Measurements from ENCODE around the gene FAM50A. TPM values are rescaled to one million over a fixed set of nuclear protein-coding genes. Genes with fewer than 3 reads are reported as not detected.

Gene FAM50A
- total RNA-seq, 6 donors from 2014 or later: 59.0 to 144 (median 72.7) TPM

DNA sequence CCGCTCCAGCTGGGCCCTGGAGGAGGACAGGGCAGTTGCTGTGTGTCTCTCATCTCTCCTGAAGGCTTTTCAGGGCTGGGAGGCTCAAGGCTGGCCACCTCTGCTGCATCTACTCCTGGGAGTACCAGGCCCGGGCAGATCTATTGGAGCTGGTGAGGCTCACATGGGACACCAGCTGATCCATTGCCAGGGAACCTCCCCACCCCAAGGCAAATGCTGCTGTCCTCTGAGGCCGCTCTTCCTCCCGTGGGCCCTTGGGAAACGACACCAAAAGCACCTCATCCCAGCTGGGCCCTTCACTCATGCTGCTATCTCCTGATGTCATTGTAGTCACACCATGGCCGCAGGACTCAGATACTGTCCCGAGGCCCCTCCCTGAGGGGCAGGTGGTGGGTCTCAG lies 38.8 kb downstream of the FAM50A start:
- WGBS, 2 donors: 58 to 100% methylated on average over 1 to 4 of the region's 7 CpGs
- no peak for DNase-seq
- TF ChIP-seq EP300 (IDR thresholded peaks at IDR 0.05) (no peak), POLR2AphosphoS5 (IDR thresholded peaks at IDR 0.05) (no peak), POLR2A (IDR thresholded peaks at IDR 0.05) (no peak)
- TF ChIP-seq, protein P1, sequence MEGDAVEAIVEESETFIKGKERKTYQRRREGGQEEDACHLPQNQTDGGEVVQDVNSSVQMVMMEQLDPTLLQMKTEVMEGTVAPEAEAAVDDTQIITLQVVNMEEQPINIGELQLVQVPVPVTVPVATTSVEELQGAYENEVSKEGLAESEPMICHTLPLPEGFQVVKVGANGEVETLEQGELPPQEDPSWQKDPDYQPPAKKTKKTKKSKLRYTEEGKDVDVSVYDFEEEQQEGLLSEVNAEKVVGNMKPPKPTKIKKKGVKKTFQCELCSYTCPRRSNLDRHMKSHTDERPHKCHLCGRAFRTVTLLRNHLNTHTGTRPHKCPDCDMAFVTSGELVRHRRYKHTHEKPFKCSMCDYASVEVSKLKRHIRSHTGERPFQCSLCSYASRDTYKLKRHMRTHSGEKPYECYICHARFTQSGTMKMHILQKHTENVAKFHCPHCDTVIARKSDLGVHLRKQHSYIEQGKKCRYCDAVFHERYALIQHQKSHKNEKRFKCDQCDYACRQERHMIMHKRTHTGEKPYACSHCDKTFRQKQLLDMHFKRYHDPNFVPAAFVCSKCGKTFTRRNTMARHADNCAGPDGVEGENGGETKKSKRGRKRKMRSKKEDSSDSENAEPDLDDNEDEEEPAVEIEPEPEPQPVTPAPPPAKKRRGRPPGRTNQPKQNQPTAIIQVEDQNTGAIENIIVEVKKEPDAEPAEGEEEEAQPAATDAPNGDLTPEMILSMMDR (IDR thresholded peaks at IDR 0.05): no peak

DNA sequence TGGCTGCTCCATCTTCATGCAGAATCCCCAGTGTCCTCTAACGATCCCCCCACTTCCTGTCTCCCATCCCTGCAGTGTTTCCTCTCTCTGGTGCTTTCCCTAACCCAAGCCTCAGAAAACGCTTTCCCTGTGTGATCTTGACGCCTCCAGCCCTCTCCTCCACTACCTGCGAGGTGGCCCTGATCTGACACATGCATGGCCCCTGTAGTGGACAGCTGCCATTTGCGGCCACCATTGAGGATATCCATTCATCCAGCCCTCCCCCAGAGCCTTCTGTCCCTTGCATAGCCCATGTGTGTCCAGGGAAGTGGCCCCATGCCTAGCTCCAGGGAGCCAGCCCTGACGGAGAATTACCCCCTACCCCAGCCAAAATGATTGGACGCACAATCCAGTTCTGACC lies 39.4 kb downstream of the FAM50A start:
- DNase-seq (no peak), ATAC-seq (ENCODE audit: low FRiP score in 2 of 2) (no peak)
- H3K9me3 ChIP-seq: no peaks in the 10 kb centered on the region
- 25 to 81% methylated on average over 2 to 7 of the region's 7 CpGs for WGBS, 2 donors
- peaks cover 0 to 11% (median 2%) of the 10 kb centered on the region in 4 donors for H3K36me3 ChIP-seq
- TF ChIP-seq EP300 (IDR thresholded peaks at IDR 0.05): no peak
- TF ChIP-seq, protein P1 (IDR thresholded peaks at IDR 0.05): no peak
- TF ChIP-seq POLR2AphosphoS5 (IDR thresholded peaks at IDR 0.05): no peak
- TF ChIP-seq POLR2A (IDR thresholded peaks at IDR 0.05): no peak
- no peak overlapping the region for H3K27ac ChIP-seq
- no peaks in the 10 kb centered on the region for H3K27me3 ChIP-seq
- peaks cover 0 to 34% (median 12%) of the 10 kb centered on the region in 4 donors for H3K4me1 ChIP-seq
- no peak overlapping the region for H3K4me3 ChIP-seq

More for the DNA sequence above, 38.8 kb downstream of the FAM50A start:
- Histone ChIP-seq H3K27me3 (no peaks in the 10 kb centered on the region), H3K4me1 (peaks cover 0 to 32% (median 12%) of the 10 kb centered on the region in 4 donors), H3K27ac (no peak overlapping the region), H3K4me3 (no peak overlapping the region), H3K9me3 (no peaks in the 10 kb centered on the region), H3K36me3 (peaks cover 0 to 8% (median 0%) of the 10 kb centered on the region in 4 donors)
- no peak for ATAC-seq (ENCODE audit: low FRiP score in 2 of 2)

DNA sequence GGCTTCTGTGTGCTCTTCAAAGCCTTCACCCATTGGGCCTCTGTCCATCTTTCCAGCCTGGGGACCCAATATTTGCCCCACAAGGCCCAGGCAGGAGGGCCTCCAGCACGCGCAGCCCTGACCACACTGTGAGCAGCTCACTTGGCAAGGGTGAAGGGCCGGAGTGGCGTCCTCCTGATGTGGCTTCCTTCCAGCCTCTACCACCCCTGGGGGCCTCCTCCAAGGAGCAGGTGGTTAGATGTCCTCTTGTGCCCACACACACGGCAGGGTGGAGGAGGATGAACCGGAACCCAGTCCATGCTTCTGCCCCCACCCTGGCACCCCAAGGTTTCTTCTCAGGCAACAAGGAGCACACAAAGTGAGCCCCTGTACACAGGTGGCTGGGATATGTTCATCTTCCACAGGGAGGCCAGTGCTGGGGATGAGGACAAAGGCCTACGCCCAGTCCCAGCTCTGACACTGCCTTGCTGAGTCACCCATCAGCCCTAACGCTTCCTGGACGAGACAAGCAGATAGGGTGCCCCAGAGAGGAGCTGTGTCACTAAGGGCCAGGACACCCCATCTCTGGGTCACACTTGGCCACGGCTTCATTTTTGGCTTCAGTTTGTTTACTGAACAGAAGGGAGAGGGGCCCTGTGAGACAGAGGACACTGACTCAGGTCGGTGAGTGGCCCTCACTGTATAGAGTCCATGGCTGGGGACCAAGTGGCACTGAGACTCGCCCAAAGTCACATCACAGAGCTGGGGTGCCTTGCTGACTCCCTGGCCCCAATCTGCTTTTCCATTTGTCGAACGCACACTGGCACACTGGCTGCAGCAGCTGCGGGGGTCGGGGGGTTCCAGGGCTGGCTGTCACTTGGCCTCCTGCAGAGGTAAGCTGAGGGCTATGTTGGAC lies 40.6 kb downstream of the FAM50A start:
- peaks cover 0 to 17% (median 2%) of the 10 kb centered on the region in 4 donors for H3K36me3 ChIP-seq
- no peak for DNase-seq
- no peak for TF ChIP-seq EP300 (IDR thresholded peaks at IDR 0.05)
- no peak for TF ChIP-seq POLR2AphosphoS5 (IDR thresholded peaks at IDR 0.05)
- TF ChIP-seq POLR2A (IDR thresholded peaks at IDR 0.05): no peak
- TF ChIP-seq, protein P1 (IDR thresholded peaks at IDR 0.05): no peak
- WGBS, 2 donors: 90% methylated on average over 16 of the region's 16 CpGs; no CpG with 5 or more reads in 1 of the 2 donors
- H3K27me3 ChIP-seq: no peaks in the 10 kb centered on the region
- ATAC-seq (ENCODE audit: low FRiP score in 2 of 2): no peak
- H3K27ac ChIP-seq: peak overlapping the region in 1 of 4 donors; percentile 14
- H3K4me1 ChIP-seq: peaks cover 3 to 36% (median 17%) of the 10 kb centered on the region in 4 donors
- H3K9me3 ChIP-seq: no peaks in the 10 kb centered on the region
- peak overlapping the region in 1 of 4 donors; percentile 76 for H3K4me3 ChIP-seq

DNA sequence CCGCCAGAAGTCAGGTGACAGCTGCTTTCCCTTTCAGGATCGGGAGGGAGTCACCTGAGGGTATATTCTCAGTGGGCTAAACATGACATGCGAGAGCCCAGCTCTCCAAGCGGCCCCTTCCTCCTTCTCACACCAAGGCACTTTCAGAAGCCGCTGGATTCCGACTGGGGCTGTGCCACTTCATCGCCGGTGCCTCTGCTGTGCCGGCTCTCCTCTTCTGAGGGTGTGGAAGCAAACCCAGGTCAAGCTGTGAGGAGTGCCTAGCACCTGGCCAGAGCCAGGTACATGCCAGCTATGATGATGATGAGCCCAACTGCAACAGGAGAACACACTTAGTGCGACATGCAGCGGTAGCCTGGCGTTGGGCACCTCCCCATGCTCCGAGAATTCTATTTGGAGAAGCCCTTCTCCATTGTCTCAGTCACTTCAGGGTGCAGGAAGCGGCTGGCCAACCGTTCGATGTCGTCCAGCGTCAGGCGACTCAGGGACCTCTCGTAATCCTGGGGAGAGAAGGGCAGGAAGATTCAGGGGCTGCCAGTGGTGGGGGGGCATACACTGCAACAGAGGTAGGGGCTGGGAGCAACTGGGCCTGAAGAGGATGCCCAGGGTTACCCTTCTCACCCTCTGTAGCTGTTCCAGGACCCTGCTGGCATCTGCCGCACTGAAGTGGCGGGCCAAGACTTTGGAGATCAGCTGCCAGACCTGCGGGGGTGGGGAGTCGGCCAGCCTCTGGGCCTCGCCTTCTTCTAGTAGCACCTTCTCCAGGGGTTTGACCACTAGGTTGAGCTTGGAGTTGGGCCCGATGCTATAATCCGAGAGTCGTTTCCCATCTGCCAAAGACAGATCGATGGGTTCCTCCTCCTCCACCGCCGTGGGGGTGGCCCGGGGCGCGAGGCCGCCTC lies 41.5 kb downstream of the FAM50A start:
- DNase-seq (no peak), ATAC-seq (ENCODE audit: low FRiP score in 2 of 2) (no peak)
- Histone ChIP-seq H3K27ac (peak overlapping the region; percentile 69 to 91 (median 83)), H3K27me3 (no peaks in the 10 kb centered on the region), H3K4me1 (peaks cover 5 to 42% (median 17%) of the 10 kb centered on the region in 4 donors), H3K9me3 (no peaks in the 10 kb centered on the region), H3K36me3 (peaks cover 0 to 17% (median 2%) of the 10 kb centered on the region in 4 donors), H3K4me3 (peak overlapping the region; percentile 44 to 81 (median 76))
- TF ChIP-seq, protein P1 (IDR thresholded peaks at IDR 0.05): no peak
- TF ChIP-seq POLR2A (IDR thresholded peaks at IDR 0.05): no peak
- TF ChIP-seq EP300 (IDR thresholded peaks at IDR 0.05): no peak
- TF ChIP-seq POLR2AphosphoS5 (IDR thresholded peaks at IDR 0.05): no peak
- 52 to 74% methylated on average over 5 to 25 of the region's 35 CpGs for WGBS, 2 donors

All from upper lobe of left lung (tissue), 6 donors.